Glomerular visceral epithelial cell (primary cell): ENCODE results near the gene HEG1.

ENCODE experiments used
- DNase-seq: peaks from one replicate; pipeline ENCODE4 v3.0.0-alpha.2; 2016; ENCODE audit errors: extremely low spot score

Gene HEG1

DNA sequence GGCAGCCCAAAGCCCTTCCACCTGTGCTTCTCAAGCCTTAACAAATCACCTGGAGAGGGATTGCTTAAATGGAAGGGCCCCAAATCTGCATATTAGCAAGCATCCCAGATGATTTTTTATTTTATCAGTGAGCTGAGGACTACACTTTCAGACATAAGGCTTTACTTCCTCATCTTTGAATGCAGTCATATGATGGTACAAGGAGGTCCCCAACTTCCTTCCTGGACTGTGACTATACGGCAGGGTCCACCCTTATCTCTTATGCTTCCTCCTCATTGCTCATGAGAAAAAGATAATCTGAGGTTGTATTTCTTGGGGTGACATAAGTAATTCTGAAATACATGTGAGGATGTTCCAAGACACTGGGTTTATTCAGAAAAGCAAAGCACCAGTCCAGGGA, 13.7 kb upstream of the HEG1 start:
- no peak for DNase-seq

DNA sequence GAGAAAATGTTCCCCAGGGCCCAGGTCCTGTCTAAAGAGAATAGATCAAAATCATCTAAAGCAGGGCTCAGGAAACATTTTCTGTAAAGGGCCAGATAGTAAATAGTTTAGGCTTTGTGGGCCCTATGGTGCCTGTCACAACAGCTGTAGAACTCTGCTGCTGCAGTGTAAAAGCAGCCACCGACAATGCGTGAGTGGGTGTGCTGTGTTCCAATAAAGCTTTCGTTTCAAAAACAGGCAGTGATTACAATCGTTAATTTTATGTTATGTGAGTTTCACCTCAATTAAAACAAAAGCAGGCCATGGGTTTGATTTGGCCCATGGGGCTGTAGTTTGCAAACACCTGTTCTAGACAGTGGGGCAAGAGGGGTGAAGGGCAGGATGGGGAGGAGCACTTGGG, 12.5 kb upstream of the HEG1 start:
- DNase-seq: no peak

DNA sequence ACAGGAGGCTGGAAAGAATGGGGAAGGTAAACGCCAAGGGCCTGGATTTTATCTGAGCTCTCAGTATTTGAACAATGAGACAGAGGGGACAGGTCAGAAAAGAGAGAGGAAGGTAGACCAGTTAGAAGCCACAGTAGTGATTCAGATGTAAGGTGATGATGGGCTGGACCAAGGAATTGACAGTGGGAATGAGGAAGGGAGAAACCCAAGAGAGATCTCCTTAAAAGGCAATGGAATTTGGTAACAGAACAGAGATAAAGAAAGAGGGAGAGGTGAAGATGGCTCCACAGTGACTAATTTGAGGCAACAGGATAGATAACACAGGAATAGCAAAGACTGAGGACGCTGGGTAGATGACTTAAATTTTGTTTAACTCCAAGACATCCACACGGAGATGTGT, 11.4 kb upstream of the HEG1 start:
- DNase-seq: no peak

DNA sequence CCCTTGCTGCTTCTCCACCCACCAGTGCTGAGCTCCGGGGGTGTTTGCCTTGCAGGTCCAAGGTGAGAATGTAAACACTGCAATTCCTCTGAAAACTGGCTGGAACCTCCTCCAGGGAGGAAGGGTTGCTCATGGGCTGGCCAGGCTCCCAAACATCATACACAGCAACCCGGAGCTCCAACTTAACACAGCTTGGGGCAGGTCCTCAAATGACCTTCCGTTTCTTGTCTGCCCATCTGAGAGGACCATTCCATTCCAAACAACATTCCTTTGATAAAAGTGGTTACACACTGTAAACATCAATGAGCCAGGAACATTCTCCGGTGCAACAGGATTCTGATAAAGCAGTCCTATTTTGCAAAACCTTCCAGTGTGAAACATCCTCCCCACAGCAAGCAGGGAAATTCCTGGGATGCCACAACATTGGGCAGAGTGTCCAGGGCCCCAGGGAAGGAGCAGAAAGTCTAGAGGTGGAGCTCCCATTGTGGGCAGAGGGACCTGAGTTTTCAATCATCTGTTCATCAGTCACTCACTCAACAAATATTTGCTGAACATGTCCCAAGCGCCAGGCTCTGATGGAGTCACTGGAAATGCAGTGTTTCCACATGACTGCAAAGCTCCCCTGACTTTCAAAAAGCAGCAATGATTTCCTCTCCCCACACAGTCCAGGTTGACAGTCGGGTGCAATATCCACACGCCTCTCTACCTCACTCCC, 7.3 kb upstream of the HEG1 start:
- DNase-seq: peak; percentile 93

DNA sequence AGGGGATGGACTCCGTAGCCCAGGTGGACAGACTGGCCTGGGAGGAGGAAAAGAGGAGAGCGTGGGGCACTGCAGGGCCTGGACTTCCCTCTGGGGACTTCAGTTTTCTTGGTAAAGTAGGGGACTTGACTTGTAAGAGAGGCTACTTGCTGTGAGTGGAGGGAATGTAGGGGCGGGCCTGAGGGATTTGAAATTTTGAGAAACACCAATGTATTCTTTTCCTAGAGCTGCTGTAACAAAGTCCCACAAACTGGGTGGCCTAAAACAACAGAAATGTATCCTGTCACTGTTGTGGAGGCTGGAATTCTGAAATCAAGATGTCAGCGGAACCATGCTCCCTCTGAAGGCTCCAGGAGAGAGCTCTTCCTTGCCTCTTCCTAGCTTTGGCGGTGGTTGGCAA, 5.8 kb upstream of the HEG1 start:
- no peak for DNase-seq

DNA sequence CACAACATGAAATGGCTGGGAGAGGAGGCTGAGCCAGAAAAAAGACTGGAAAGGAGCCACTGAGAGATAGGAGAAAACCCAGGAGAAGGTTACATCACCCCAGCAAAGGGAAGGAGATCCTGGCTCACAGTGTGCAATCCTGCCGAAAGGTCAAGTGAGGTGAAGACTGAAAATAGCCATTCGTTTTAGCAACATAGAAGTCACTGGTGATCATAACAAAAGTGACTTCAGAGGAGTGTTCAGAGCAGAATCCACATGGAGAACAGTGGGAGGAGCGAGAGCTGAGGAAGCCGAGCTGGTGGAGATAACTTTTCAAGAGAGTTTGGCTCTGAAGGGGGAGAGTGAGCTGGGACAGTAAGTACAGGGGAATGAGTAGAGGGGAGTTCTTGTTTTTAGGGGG, 5.4 kb upstream of the HEG1 start:
- no peak for DNase-seq

DNA sequence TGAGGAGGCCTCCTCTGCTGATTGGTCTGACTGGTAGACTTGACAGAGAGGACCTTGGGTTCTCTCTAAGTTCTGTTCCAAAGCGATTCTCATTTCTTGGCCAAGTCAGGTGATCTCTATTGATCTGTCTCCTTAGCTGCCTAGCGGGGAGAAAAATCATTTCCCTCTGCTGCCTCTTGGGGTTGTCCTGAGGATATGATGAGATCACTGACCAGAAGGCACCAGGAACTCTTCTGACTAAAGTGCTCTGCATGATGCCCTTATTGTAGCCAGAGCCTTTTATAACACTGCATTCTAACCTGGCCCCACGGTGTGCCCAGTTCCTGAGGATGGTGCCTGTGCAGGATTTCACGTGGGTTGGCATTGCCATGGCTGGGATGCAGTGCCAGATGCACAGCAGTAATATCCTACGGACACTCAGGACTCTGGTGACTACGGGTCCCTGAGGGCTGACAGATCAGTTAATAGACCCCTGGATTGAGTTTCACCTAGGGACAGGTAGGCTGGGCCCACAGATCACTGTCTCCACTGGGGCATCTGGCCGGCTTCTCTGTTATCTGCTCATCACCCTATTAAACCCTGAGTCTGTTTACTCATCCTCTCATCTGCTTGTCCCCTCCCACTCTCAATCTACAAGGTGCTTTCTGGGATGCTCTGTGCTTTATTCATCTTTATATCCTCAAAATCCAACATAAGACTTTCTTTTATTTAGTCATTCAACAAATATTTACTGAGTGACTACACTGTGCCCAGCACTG, 3.9 kb upstream of the HEG1 start:
- DNase-seq: no peak

DNA sequence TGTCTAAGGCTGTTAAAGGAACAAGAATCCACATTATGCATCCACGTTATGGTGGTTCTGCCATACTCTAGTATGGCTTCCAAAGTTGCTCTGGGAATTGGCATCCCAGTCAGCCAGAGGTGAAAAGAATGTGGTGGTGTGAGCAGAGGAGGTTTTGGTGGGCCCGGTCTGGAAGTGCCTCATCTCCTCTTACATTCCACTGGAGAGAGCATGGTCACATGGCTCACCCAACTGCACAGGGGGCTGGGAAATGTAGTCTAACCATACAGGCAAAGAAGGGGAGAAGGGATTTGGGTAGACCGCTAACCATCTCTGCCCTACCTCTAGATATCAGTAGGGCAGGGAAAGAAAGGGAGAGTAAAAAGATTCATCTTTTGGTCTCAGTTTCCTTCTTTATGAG, 3.2 kb upstream of the HEG1 start:
- no peak for DNase-seq

DNA sequence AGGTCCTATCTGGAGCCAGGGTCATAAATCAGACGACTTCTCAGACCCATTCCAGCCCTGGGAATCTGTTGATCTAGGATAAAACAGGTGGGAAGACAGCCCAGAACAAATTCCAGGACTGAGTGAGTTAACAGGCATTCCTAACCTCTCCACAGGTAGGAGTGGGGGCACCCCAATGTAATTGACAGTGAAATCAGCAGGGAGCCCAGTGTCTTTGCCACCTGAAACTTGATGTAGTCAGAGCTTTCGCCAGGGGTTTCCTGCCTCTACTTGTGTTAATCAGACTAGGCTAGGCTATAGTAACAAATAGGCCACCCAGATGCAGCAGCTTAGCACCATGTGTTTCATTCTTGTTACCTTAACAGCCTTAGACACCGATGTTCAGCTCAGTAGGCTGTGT, 2.7 kb upstream of the HEG1 start:
- DNase-seq: no peak

DNA sequence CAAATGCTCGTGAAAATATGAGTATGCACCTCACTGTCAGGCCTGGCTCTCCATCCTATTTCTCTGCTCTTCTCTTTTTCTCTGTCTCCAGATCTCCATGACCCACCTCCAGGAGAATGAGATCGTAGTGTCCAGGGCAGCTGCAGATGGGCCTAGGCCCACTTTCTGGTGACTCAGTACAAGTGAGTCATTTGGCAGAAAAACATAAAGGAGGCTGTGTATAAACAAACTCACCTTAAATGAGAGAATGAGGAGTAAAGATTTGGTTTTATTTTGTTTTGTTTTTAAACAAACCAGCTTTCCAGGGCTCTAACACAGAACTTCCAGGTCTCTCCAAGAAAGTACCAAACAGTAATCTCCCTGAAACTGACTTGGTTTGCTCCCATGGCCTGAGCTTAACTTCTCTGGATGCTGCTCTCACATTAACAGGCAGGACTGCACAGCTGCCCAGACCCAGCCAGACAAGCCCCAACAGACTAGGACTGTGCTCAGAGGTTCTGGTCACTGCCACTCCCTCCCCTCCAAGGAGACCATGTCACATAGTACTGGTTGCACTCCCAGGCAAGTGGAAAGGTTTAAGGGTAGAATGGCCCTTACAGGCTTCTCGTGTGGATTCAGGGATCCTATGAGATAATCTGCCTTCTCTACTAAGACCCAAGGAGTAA, 1.5 kb upstream of the HEG1 start:
- DNase-seq: peak; percentile 58

DNA sequence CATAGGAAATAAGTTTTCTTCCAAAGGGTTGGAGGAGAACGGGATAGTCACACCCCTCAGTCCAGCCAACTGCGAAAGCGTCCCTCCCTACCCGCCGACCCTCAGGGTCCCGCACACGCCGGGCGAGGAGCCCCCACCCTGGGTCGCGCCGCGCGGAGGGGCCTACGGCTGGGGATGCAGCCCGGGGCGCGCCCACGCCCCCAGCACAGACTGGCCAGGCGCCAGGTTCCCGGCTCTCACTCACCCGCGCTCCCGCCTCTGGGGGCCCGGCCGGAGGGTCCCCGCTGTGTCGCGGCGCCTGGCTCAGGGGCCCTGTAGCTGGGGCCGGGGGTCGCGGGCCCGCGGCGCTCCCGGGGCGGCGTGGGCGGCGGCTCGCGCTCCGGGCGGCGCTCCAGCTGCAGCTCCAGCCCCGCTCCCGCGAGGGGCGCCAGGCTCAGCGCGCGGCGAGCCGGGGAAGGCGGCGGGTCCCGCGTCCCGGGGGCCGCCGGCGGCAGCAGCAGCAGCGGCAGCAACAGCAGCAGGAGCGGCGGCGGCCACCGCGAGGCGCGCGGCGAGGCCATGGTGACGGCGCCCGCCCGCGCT, 375 bp downstream of the HEG1 start:
- no peak for DNase-seq

DNA sequence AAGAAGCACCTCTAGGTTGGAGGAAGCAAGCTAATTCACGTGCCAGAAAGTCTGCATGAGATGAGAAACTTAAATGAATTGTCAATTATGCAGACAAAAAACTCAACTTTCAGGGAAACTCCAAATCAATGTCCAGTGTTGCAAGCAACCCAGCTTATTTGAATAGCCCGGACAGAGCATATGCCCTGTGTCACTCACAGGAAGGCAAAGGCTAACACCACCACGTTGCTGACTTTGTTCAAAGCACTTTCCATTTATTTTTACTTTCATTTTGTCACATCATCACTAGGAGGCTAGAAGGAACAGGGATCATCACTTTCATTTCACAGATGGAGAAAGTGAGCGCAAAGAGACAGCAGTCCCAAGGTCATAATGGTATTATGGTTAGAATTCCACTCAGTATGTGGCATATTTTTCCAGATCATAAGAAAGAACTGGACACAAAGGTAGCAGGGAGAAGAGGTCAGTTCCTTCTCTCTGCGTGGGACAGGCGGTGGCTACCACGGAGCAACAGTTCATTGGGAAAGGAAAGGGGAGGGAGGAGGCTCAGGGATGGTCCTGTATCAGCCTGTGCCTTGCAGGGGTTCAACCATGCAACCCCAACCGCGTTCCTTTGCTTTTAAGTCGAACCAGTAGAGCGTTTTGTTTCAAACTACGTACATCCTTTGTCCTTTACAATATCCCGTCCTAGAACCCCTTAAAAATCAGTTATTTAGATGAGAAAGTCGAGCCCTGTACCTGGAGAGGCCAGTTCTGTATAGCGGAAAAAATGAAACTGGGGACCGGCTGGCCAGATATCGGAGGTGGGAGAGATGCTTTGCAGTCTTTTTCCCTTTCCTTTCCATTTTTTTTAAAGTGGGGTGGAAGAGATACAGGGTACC, 1.1 kb downstream of the HEG1 start:
- peak; percentile 53 for DNase-seq

DNA sequence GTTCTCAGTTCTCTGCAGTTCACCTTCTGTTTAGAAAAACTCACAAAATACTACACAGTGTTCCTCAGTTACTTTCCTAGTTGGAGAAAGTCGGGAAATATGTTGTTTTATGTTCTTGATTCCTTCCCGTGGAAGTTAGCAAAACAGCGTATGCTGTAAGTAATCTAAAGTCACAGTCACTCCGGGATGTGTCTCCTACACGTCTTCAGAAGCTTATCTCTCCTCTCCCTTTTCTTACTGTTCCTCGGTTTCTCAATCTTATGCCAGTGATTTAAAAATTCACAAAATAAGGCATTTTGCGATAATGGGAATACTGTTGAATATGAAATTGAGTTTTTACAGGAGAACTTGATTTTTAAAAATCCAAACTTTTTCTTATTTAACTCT, 1.7 kb downstream of the HEG1 start:
- DNase-seq: no peak

DNA sequence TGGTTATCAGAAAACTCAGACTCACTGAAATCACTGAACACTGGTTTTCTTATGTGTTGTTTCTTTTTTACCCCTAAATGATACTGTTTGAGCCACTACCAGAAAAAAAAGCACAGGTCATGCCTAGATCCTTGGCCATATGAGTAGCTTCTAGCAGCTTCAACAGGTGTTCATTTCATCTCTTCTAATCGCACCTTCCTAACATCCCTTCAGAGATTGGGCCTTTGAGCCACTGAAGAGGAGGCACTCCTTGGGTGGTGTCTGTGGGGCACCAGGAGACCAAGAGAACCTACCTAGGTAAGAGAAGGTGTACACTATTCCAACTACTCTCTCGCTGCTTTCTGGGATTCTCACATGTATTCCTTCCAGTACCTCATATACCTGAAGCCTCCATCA, 2.5 kb downstream of the HEG1 start:
- no peak for DNase-seq

DNA sequence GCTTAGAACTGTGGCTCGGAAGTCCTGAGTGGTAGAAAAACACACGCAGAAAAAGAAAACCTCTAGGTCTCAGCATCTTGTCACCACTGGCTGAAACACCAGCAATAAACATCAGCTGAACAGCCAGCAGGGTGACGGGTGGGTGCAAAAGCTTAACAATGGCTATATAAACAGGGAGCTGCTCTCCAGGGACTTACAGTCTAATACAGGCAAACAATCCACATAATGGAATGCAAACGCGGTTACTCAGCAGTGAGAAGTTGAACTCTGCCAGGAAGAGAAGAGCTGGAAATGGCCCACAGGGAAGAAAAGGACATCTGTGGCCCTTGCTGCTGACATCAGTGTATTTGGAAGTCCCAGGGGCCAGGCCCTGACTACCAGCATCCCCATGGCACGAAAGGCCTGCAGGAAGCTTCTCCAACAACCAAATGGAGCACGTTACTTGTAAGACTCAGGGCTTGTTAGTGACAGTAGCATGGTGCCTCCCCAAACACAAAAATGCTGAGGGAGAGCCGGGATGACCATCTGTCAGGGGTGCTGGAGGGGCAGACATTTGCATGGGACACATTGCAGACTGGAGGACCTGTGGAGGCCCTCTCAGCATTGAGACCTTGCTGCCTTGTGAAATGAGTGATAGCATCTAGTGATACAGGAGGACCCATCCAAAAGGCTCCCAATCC, 3.0 kb downstream of the HEG1 start:
- peak; percentile 35 for DNase-seq

DNA sequence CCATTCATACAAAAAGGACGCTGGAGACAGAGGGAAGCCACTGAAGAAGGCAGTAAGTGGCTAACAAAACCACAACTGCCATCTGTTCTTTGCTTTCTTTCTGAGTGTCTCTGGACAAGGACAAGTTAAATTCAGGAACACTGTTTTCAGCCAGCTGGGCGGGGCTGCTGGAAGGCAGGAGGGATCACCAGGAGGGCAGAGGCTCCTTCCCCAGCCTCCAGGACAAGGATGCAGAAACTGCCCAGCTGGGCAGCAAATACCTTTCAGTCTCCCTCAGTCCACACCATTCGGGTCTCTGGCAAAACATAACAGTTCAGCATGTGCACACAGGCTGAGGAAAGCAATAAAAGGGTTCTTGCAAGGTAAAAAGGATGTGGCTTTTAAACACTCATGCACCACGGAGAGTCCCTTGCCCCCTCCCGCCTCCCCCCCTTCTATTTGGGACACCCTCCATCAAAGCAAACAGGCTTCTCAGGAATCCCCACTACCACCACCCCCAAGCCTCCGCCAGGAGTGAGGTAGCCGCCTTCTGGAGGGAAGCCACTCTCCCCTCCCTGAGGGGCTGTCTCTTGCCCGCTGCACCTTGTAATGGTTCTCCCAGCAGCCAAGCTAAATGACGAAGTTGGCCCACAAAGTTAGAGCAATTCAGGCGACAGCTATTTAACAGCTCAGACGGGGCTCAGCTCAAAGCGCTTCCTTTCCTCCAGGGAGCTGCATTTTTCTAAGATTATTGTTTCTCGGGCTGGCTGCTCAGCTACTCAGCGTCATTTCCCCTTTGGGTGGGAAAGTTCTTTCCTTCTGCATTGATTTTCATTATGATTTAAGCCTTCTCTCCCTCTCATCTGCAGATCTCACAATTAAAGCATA, 3.8 kb downstream of the HEG1 start:
- DNase-seq: peak; percentile 60

DNA sequence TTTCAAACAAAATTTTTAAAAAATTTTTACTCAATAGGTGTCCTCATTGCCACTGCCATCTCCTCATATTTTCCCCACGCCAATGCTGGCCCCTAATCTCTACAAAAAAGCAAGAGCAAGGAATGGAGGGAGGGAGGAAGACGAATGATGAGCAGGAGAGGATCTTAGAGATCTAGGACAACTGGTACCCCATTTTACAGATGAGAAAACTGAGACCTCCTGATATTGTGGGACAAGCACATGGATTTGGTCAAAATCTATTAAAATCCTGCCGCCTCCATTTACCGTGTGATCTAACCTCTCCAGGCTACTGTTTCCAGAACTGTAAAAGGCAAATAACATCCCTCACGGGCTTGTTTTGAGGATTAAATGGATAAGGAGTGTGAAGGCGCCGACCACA, 4.6 kb downstream of the HEG1 start:
- DNase-seq: no peak

DNA sequence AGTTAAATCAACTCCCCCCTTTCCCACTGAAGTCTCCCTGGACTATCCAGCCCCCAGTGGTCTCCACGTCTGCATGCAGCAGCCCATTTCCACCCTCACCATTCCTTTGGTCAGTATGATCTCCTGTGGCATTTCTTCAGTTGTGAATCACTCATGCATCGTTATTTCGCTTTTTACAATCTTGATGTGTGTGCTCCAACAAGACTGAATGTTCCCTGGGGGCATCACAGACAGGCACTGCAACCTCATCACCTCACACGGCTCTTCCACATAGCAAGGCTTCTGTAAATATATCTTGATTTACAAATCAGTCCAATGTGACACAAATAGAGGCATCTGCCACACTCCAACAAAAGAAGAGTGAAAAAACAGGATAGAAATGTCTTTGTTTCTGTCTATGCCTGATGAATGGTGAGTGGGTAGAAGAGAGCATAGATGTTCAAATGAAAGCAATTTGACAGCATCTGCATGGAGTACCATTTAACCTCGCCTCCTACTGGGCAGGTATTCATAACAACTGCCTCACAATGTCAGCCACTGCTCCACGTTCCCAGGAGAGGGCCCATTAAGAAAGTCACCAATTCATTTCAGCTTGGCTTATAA, 5.2 kb downstream of the HEG1 start:
- DNase-seq: no peak

DNA sequence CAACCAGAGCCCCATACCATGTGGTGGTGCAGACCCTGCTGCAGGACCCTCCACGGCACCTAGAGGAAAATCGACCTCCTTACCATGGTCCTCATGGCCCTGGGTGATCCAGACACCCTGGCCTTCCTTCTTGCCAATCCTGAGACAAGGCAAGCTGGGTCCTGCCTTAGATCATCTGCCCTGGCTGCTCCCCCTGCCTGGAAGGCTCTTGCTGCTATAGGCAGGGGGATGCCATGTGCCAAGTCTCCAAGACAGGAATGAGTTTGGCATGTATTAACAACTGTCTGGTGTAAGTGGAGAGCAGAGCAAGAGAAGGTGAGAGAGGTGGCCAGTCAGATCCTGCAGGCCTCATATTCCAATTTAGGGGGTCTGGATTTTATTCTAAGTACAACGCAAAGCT, 7.5 kb downstream of the HEG1 start:
- DNase-seq: no peak

DNA sequence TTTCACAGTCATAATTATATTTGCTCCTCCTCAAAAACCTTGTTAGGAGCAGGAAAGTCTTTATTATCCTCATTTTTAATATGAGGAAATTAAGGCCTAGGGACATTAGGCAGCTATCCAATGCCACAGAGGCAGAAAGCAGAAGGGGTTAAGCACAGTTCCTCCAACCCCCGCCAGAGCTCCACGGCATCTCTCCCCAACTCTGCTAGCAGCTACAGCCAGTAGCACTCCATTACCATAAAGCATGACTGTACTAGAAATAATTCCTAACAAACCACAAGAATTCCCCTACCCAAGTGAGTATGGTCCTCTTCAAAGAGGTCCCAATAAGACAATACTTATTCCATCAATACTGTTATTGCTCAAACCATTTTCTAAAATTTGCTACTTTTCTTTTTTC, 9.8 kb downstream of the HEG1 start:
- peak; percentile 74 for DNase-seq
